HG02840 (cell line): Measurements from ENCODE around the gene MPV17L.
"Not testable (repeated sequence)": the region's sequence is repeated elsewhere in the genome, so short reads cannot be mapped to it uniquely, and the experiment has no call there.

Source experiments
- ATAC-seq: cut with Tn5 transposase; IDR thresholded peaks from one replicate; pipeline ENCODE4 v1.9.1; 2021; ENCODE audit warnings: mild to moderate bottlenecking, moderate library complexity, moderate number of reproducible peaks; ENCODE audit not compliant: unreplicated experiment, low FRiP score

MPV17L gene

DNA sequence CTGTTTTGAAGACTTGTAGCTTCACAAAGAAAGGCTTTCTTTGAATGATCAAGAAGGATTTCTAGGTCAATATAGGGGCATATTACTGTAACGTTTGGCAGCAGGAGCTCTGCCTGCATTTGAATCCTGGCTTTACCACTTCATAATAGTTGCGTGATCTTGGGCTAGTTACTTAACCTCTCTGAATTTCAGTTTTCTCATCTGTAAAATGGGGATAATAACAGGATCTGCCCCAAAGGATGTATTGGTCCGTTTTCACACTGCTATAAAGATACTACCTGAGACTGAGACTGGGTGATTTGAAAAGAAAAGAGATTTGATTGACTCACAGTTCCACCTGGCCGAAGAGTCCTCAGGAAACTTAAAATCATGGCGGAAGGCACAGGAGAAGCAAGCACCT, 51.3 kb downstream of the MPV17L start:
- no peak for ATAC-seq

- ATAC-seq: no peak
Measured at GRCh38 chr16:15450624-15451023, 55.1 kb downstream of the MPV17L start.

DNA sequence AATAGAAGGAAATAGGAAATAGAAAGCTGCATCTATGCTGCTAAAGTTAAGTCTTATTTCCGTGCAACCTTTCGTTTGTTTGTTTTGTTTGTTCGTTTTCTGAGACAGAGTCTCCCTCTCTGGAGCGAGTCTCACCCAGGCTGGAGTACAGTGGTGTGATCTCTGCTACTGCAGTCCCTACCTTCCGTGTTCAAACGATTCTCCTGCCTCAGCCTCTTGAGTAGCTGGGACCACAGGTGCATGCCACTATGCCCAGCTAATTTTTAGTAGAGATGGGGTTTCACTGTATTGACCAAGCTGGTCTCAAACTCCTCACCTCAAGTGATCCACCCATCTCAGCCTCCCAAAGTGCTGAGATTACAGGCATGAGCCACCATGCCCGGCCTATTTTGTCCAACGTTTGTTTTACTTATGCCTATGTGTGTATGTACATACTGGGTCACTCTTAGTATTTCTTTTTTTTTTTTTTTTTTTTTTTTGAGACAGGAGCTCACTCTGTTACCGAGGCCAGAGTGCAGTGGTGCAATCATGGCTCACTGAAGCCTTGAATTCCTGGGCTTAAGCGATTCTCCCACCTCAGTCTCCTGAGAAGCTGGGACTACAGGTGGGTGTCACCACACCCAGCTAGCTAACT, 55.7 kb downstream of the MPV17L start:
- no peak for ATAC-seq

DNA sequence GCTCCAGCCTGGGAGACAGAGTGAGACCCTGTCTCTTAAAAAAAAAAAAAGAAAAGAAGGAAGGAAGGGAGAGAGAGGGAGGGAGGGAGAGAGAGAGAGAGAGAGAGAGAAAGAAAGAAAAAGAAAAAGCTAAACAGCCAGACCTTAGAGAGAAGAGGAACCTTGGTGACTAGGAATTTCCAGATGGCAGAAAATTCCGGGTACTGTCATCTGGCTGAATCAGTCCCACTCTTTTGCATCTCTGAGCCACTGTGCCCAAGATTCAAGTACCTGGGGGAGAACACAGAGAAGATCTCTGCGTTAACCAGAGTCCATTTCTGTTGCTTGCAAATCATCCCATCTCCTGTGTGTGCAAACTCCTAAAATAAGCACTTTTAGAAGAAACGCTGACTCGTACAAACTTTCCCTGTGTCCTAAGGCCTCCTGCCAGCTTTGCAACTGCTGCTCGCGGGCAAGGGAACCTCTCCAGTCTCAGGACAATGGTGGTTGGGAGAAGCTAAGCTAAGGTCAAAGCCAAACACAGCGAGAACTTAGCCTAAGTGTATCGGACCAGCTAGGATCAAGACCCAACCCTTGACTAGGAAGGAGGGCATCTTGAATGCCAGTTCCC, 56.8 kb downstream of the MPV17L start:
- ATAC-seq: no peak

DNA sequence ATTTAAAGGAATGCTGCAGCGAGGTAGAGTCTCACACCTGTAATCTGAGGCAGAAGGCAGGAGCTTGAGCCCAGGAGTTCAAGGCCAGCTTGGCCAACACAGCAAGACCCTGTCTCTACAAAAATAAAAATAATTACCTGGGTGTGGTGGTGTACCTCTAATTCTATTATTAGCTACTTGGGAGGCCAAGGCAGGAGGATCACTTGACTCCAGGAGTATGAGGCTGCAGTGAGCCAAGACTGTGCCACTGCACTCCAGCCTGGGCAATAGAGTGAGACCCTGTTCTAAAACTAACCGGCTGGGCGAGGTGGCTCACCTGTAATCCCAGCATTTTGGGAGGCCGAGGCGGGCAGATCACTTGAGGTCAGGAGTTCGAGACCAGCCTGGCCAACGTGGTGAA, 57.7 kb downstream of the MPV17L start:
- ATAC-seq: not testable (repeated sequence)

GRCh38 chr16:15454933-15455332, 59.4 kb downstream of the MPV17L start:
- not testable (repeated sequence) for ATAC-seq

DNA sequence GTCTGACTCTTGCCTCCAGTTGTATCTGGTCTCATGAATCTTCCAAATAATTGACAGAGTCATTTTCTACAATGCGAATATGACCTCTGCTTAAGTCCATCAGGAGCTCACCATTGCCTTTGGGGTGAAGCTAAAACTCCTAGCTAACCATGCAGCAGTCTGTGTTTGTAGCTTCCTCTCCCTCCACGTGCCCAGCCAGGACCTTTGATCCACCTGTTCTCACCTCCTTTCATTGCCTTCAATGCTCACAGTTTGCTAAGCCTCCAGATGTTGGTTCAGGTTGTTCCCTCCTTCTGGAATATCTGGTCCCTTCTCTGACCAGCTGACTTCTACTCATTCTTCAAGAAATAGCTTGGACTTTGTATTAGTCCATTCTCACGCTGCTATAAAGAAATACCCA, 61.8 kb downstream of the MPV17L start:
- no peak for ATAC-seq

GRCh38 chr16:15457958-15458357, 62.4 kb downstream of the MPV17L start:
- ATAC-seq: no peak

GRCh38 chr16:15459791-15460190, 64.2 kb downstream of the MPV17L start:
- ATAC-seq: no peak

GRCh38 chr16:15460601-15461000, 65.0 kb downstream of the MPV17L start:
- no peak for ATAC-seq

DNA sequence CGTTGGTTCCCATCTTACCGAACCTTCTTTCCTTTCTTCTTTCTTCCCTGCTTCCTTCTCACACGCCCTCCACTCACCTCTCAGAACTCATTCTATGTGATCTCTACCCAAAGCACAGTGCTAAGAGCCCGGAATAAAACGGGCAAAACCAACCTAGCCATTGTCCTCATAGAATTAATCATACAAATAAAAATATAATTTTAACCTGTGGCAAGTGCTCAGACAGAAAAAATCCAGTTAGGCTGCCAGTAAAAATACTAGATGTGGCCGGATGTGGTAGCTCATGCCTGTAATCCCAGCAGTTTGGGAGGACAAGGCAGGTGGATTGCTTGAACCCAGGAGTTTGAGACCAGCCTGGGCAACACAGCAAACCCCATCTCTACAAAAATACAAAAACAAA, 65.8 kb downstream of the MPV17L start:
- no peak for ATAC-seq
